GM23338 (cell line): Measurements from ENCODE around the gene HOXB4. TPM values are rescaled to one million over a fixed set of nuclear protein-coding genes. Genes with fewer than 3 reads are reported as not detected.

ENCODE experiments used
- ATAC-seq: fragments of 200-7000 bp; cut with Tn5 transposase; 3 replicates; pipeline ENCODE4 v1.9.1; 2020
- DNase-seq: peaks from one replicate; pipeline ENCODE4 v3.0.0-alpha.2; 2015; ENCODE audit warnings: low spot score
- H2AFZ ChIP-seq: fragments of 200-600 bp; sonication (generic); 2 replicates; pipeline ENCODE4 v1.8.0; 2016; ENCODE audit warnings: antibody characterized with exemption, mild to moderate bottlenecking, moderate library complexity
- H3F3A ChIP-seq: fragments of 200-600 bp; sonication (generic); replicated peaks from 2 replicates; pipeline ENCODE4 v1.8.0; 2017; ENCODE audit warnings: antibody characterized with exemption, mixed run types, low read depth
- H3K27ac ChIP-seq: fragments of 200-600 bp; sonication (generic); 2 replicates; pipeline ENCODE4 v1.6.1; 2016; ENCODE audit warnings: low read depth
- H3K27me3 ChIP-seq: fragments of 200-600 bp; sonication (generic); 2 replicates; pipeline ENCODE4 v1.8.0; 2016; ENCODE audit warnings: mild to moderate bottlenecking, mixed run types, moderate library complexity; ENCODE audit not compliant: insufficient read depth
- H3K36me3 ChIP-seq: fragments of 200-600 bp; sonication (generic); 2 replicates; pipeline ENCODE4 v1.8.0; 2016; ENCODE audit warnings: mild to moderate bottlenecking; ENCODE audit not compliant: insufficient read depth
- H3K4me1 ChIP-seq: fragments of 200-600 bp; sonication (generic); 2 replicates; pipeline ENCODE4 v1.8.0; 2016; ENCODE audit warnings: mild to moderate bottlenecking, moderate library complexity; ENCODE audit not compliant: insufficient read depth
- H3K4me2 ChIP-seq: fragments of 200-600 bp; sonication (generic); 2 replicates; pipeline ENCODE4 v1.7.1; 2017; ENCODE audit warnings: mixed run types
- H3K4me3 ChIP-seq: fragments of 200-600 bp; sonication (generic); 2 replicates; pipeline ENCODE4 v1.6.1; 2016; ENCODE audit warnings: mixed run types
- H3K79me2 ChIP-seq: fragments of 200-600 bp; sonication (generic); replicated peaks from 2 replicates; pipeline ENCODE4 v1.8.0; 2017; ENCODE audit warnings: mild to moderate bottlenecking; ENCODE audit not compliant: insufficient read depth
- H3K9me2 ChIP-seq: fragments of 200-600 bp; sonication (generic); 2 replicates; pipeline ENCODE4 v1.8.0; 2017; ENCODE audit not compliant: insufficient read depth
- H4K20me1 ChIP-seq: fragments of 200-600 bp; sonication (generic); replicated peaks from 2 replicates; pipeline ENCODE4 v1.8.0; 2017; ENCODE audit warnings: mild to moderate bottlenecking; ENCODE audit not compliant: insufficient read depth
- H3K27ac Mint-ChIP-seq: 2 replicates; pipeline ENCODE4 v1.8.0; 2020; ENCODE audit warnings: inconsistent platforms, mild to moderate bottlenecking, moderate library complexity, mixed read lengths
- H3K27me3 Mint-ChIP-seq: 3 replicates; pipeline ENCODE4 v1.8.0; 2022; ENCODE audit warnings: low read depth, mild to moderate bottlenecking, moderate library complexity, mixed read lengths, inconsistent platforms; ENCODE audit not compliant: insufficient read depth, poor library complexity
- H3K36me3 Mint-ChIP-seq: 3 replicates; pipeline ENCODE4 v1.8.0; 2021; ENCODE audit warnings: low read depth, mild to moderate bottlenecking, inconsistent platforms, moderate library complexity, mixed read lengths
- H3K4me1 Mint-ChIP-seq: 3 replicates; pipeline ENCODE4 v1.8.0; 2020; ENCODE audit warnings: mild to moderate bottlenecking, inconsistent platforms, mixed read lengths
- H3K4me3 Mint-ChIP-seq: 3 replicates; pipeline ENCODE4 v1.8.0; 2021; ENCODE audit warnings: moderate library complexity, mild to moderate bottlenecking, inconsistent platforms, mixed read lengths
- H3K9me3 Mint-ChIP-seq: 3 replicates; pipeline ENCODE4 v1.8.0; 2020; ENCODE audit warnings: moderate library complexity, mild to moderate bottlenecking, inconsistent platforms, mixed read lengths
- CREB1 ChIP-seq: fragments of 250-450 bp; sonication (Bioruptor Pico); IDR thresholded peaks from 2 replicates; pipeline ENCODE4 v1.5.0; 2020; ENCODE audit warnings: low read depth, mild to moderate bottlenecking, moderate library complexity
- ETS1 ChIP-seq: IDR thresholded peaks from 2 replicates; pipeline ENCODE4 v1.6.1; 2016; ENCODE audit warnings: antibody characterized with exemption
- EZH2 ChIP-seq: fragments of 200-600 bp; sonication (generic); IDR thresholded peaks from one replicate; pipeline ENCODE4 v1.8.0; 2017; ENCODE audit warnings: antibody characterized with exemption, mild to moderate bottlenecking, low read depth; ENCODE audit not compliant: unreplicated experiment
- EZH2phosphoT487 ChIP-seq: fragments of 200-600 bp; sonication (generic); IDR thresholded peaks from one replicate; pipeline ENCODE4 v1.8.1; 2018; ENCODE audit warnings: antibody characterized with exemption; ENCODE audit not compliant: unreplicated experiment
- JUNB ChIP-seq: IDR thresholded peaks from one replicate; pipeline ENCODE4 v1.6.1; 2016; ENCODE audit warnings: antibody characterized with exemption; ENCODE audit not compliant: unreplicated experiment
- NANOG ChIP-seq: IDR thresholded peaks from 2 replicates; pipeline ENCODE4 v1.6.1; 2016; ENCODE audit warnings: antibody characterized with exemption, borderline replicate concordance
- REST ChIP-seq: IDR thresholded peaks from one replicate; pipeline ENCODE4 v1.6.1; 2018; ENCODE audit warnings: antibody characterized with exemption; ENCODE audit not compliant: unreplicated experiment
- STAT1 ChIP-seq: IDR thresholded peaks from one replicate; pipeline ENCODE4 v1.6.1; 2016; ENCODE audit warnings: antibody characterized with exemption; ENCODE audit not compliant: unreplicated experiment
- ZNF114 ChIP-seq: fragments of 250-450 bp; sonication (Bioruptor Pico); IDR thresholded peaks from 2 replicates; pipeline ENCODE4 v1.5.0; 2020; ENCODE audit warnings: mild to moderate bottlenecking, moderate library complexity
- ZNF331 ChIP-seq: fragments of 250-450 bp; sonication (Bioruptor Pico); IDR thresholded peaks from 2 replicates; pipeline ENCODE4 v1.5.0; 2020; ENCODE audit warnings: low read depth, mild to moderate bottlenecking, moderate library complexity
- ZNF462 ChIP-seq: fragments of 250-450 bp; sonication (Bioruptor Pico); IDR thresholded peaks from 2 replicates; pipeline ENCODE4 v1.5.0; 2020; ENCODE audit warnings: mild to moderate bottlenecking, moderate library complexity
- polyA plus RNA-seq: library from polyadenylated mRNA; unstranded; fragments of >200 nt; fragmentation: Nextera tagmentation; extraction: Ambion mirVana; gene quantifications from 2 replicates; pipeline ENCODE4 v1.2.1, GENCODE V29; 2016
- total RNA-seq: library from RNA; depleted of rRNA; stranded (reverse); fragments of >200 nt; shearing (Covaris generic); gene quantifications from 2 replicates; pipeline ENCODE4 v1.2.3, GENCODE V29; 2014

The HOXB4 gene
- total and polyA plus RNA-seq, 2 experiments from 2014 or later = not detected

- TF ChIP-seq ZNF462 (CRISPR knock-in tag) = no peak
- peak; percentile 43 for TF ChIP-seq EZH2
These were observed 13.3 kb upstream of the HOXB4 start (continued) for GRCh38 chr17:48591255-48592056.

- Mint-ChIP-seq H3K27ac (no peak overlapping the region), H3K4me1 (peaks cover 44% of the 10 kb centered on the region), H3K4me3 (no peak overlapping the region), H3K27me3 (peaks cover 100% of the 10 kb centered on the region), H3K9me3 (no peaks in the 10 kb centered on the region; the same call in 2 of the 3 replicates), H3K36me3 (no peaks in the 10 kb centered on the region)
- Histone ChIP-seq H3K4me3 (no peak overlapping the region), H3K4me2 (no peak overlapping the region), H3K36me3 (no peaks in the 10 kb centered on the region), H3K9me2 (no peaks in the 10 kb centered on the region), H3K27me3 (peaks cover 100% of the 10 kb centered on the region), H2AFZ (no peak overlapping the region), H3F3A (peaks cover 62% of the 10 kb centered on the region), H3K79me2 (no peaks in the 10 kb centered on the region), H3K4me1 (peaks cover 66% of the 10 kb centered on the region), H3K27ac (no peak overlapping the region), H4K20me1 (peaks cover 50% of the 10 kb centered on the region)
- ATAC-seq (no peak), DNase-seq (no peak)
- TF ChIP-seq NANOG = no peak
- TF ChIP-seq REST = no peak
- no peak for TF ChIP-seq ZNF331 (CRISPR knock-in tag)
- TF ChIP-seq STAT1 = no peak
- no peak for TF ChIP-seq EZH2
- TF ChIP-seq CREB1 (CRISPR knock-in tag) = no peak
- no peak for TF ChIP-seq ZNF114 (CRISPR knock-in tag)
- TF ChIP-seq ETS1 = no peak
- TF ChIP-seq EZH2phosphoT487 = no peak
- TF ChIP-seq JUNB = no peak
These were observed 12.5 kb upstream of the HOXB4 start for GRCh38 chr17:48590607-48591161.
